ENCODE data around the gene OMG. TPM values are rescaled to one million over a fixed set of nuclear protein-coding genes. Genes with fewer than 3 reads are reported as not detected.

The OMG gene
- total and polyA plus RNA-seq, 2 experiments from 2014 or later, result 0.94 TPM; not detected in 1

- peaks cover 6% of the 10 kb centered on the region for H3K4me1 ChIP-seq (ENCODE audit: low read depth)
- H3K9me3 ChIP-seq (ENCODE audit: low read depth), result no peaks in the 10 kb centered on the region
- no peaks in the 10 kb centered on the region for H3K27me3 ChIP-seq
- no peak overlapping the region for H3K27ac ChIP-seq
- no peaks in the 10 kb centered on the region for H3K36me3 ChIP-seq
- H3K4me3 ChIP-seq, result no peak overlapping the region
- TF ChIP-seq CTCF (IDR thresholded peaks at IDR 0.05; ENCODE audit: low read depth, low read length), result no peak
- DNase-seq (ENCODE audit: low read depth in 1 of 2, low spot score in 1 of 2), result no peak
Measured at GRCh38 chr17:31310886-31311285, 13.8 kb upstream of the OMG start.

GRCh38 chr17:31310260-31310659, 13.2 kb upstream of the OMG start:
- Histone ChIP-seq H3K9me3 (ENCODE audit: low read depth) (no peaks in the 10 kb centered on the region), H3K4me3 (no peak overlapping the region), H3K27ac (no peak overlapping the region), H3K36me3 (no peaks in the 10 kb centered on the region), H3K4me1 (ENCODE audit: low read depth) (peaks cover 6% of the 10 kb centered on the region), H3K27me3 (no peaks in the 10 kb centered on the region)
- TF ChIP-seq CTCF (IDR thresholded peaks at IDR 0.05; ENCODE audit: low read depth, low read length), result no peak
- DNase-seq (ENCODE audit: low read depth in 1 of 2, low spot score in 1 of 2), result no peak

GRCh38 chr17:31309556-31309955, 12.5 kb upstream of the OMG start:
- Histone ChIP-seq H3K4me1 (ENCODE audit: low read depth) (peaks cover 6% of the 10 kb centered on the region), H3K27ac (no peak overlapping the region), H3K4me3 (no peak overlapping the region), H3K9me3 (ENCODE audit: low read depth) (no peaks in the 10 kb centered on the region), H3K36me3 (no peaks in the 10 kb centered on the region), H3K27me3 (no peaks in the 10 kb centered on the region)
- no peak for TF ChIP-seq CTCF (IDR thresholded peaks at IDR 0.05; ENCODE audit: low read depth, low read length)
- no peak for DNase-seq (ENCODE audit: low read depth in 1 of 2, low spot score in 1 of 2)

- TF ChIP-seq CTCF (IDR thresholded peaks at IDR 0.05; ENCODE audit: low read depth, low read length), result no peak
- no peak for DNase-seq (ENCODE audit: low read depth in 1 of 2, low spot score in 1 of 2)
- Histone ChIP-seq H3K4me1 (ENCODE audit: low read depth) (peaks cover 6% of the 10 kb centered on the region), H3K27me3 (no peaks in the 10 kb centered on the region), H3K36me3 (no peaks in the 10 kb centered on the region), H3K4me3 (no peak overlapping the region), H3K27ac (no peak overlapping the region), H3K9me3 (ENCODE audit: low read depth) (no peaks in the 10 kb centered on the region)
Measured at GRCh38 chr17:31308372-31309334, 11.6 kb upstream of the OMG start.

GRCh38 chr17:31307640-31308039, 10.6 kb upstream of the OMG start:
- no peak for DNase-seq (ENCODE audit: low read depth in 1 of 2, low spot score in 1 of 2)
- no peak for TF ChIP-seq CTCF (IDR thresholded peaks at IDR 0.05; ENCODE audit: low read depth, low read length)
- Histone ChIP-seq H3K4me3 (no peak overlapping the region), H3K9me3 (ENCODE audit: low read depth) (no peaks in the 10 kb centered on the region), H3K27ac (no peak overlapping the region), H3K36me3 (no peaks in the 10 kb centered on the region), H3K27me3 (no peaks in the 10 kb centered on the region), H3K4me1 (ENCODE audit: low read depth) (peaks cover 6% of the 10 kb centered on the region)

Data from cardiac muscle cell (in vitro differentiated cells and primary cell).